H1 (cell line): ENCODE data around the gene OLFM2. TPM values are rescaled to one million over a fixed set of nuclear protein-coding genes. Genes with fewer than 3 reads are reported as not detected.

Experiments used
- E2F6 ChIP-seq: IDR thresholded peaks from 2 replicates; pipeline ENCODE4 v1.6.1; 2012; ENCODE audit warnings: inconsistent platforms
- JUND ChIP-seq: IDR thresholded peaks from 2 replicates; pipeline ENCODE4 v1.6.1; 2011; ENCODE audit warnings: mild to moderate bottlenecking, improper control_type of control experiment, low read length
- SP2 ChIP-seq: IDR thresholded peaks from 2 replicates; pipeline ENCODE4 v1.6.1; 2012; ENCODE audit warnings: mild to moderate bottlenecking, low read length, inconsistent platforms
- polyA plus RNA-seq, 7 experiments: library from polyadenylated mRNA; depleted of rRNA in 3 of 7; stranded (reverse) in 5 of 7; unstranded in 2 of 7; fragments of >200 nt in 5 of 7; fragments of 200-250 nt in 2 of 7; gene quantifications; 1 replicate in 5 of 7; 2 replicates in 1 of 7; 4 replicates in 1 of 7; pipeline versions ENCODE4 v1.2.1 to v1.2.3, GENCODE V29; 2011 to 2013; ENCODE audit warnings: missing spikeins in 2 of 7, mixed read lengths in 2 of 7
- total RNA-seq: library from RNA; stranded (reverse); fragmentation: NEBNext Ultra II Directional; extraction: Animal tissue kit (Norgen Biotek cat#: 25700); gene quantifications from 2 replicates; pipeline ENCODE4 v1.2.1, GENCODE V29; 2021

OLFM2 gene
- total and polyA plus RNA-seq, 2 of the 8 experiments (the other 6 are each of a cell fraction or from before 2014, with no cell fraction given): 68.2 to 151 TPM

- no peak for TF ChIP-seq SP2
- TF ChIP-seq E2F6: no peak
- TF ChIP-seq JUND: no peak
Measured at GRCh38 chr19:9969688-9969975, 33.3 kb upstream of the OLFM2 start (continued).
